Gastroesophageal sphincter (tissue), 3 donors: ENCODE data around the gene TNS3.

Experiments
- EP300 ChIP-seq: sonication (generic); formaldehyde crosslinking; IDR thresholded peaks from one replicate; pipeline ENCODE4 v1.6.1; 2017; ENCODE audit warnings: antibody characterized with exemption, mild to moderate bottlenecking
- POLR2A ChIP-seq, 2 donors: fragments of 450-650 bp; IDR thresholded peaks; one replicate each; pipeline ENCODE4 v1.6.1; 2017; ENCODE audit warnings: antibody characterized with exemption in 2 of 2, mild to moderate bottlenecking in 2 of 2, moderate library complexity in 1 of 2
- POLR2AphosphoS5 ChIP-seq: sonication (generic); formaldehyde crosslinking; IDR thresholded peaks from one replicate; pipeline ENCODE4 v1.6.1; 2017; ENCODE audit warnings: antibody characterized with exemption
- TF ChIP-seq, protein P1 (sequence below), 4 experiments: fragments of 200-600 bp in 2 of 4; fragments of 450-650 bp in 2 of 4; sonication (generic) in 1 of 4; IDR thresholded peaks; one replicate each; pipeline ENCODE4 v1.5.1; 2017 to 2019; ENCODE audit warnings: antibody characterized with exemption in 4 of 4, mild to moderate bottlenecking in 2 of 4, moderate library complexity in 2 of 4

DNA sequence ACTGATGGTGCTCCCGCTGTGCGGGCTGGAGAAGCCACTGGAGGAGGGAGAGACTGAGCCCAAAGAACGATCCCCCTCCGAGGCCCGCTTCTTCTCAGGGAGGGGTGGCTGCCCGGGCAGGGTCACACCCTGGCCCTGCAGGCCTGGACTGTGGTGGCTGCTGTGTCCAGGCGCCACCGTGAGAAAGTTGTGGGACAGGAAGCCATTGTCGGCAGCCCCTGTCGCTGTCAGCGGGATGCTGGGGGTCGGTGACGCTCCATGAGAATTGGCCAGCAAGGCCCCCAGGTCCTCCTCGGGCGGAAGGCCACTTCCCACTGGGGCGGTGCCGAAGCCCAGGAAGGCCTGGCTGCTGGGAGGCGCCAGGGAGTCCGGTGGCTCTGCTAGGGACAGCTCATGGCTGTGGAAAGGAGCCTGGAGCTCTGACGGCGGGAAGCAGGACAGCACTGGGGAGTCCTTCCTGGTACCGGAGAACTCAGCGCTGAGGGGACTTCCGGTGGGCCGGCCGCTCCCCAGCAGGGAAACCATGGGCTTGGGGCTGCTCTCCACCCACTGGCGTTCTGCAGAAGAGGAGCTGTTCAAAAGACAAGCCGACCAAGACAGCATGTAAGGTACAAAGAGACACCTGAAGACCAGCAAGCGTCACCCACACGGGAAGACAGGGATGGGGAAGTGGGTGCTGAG lies 278.8 kb downstream of the TNS3 start:
- TF ChIP-seq, protein P1, sequence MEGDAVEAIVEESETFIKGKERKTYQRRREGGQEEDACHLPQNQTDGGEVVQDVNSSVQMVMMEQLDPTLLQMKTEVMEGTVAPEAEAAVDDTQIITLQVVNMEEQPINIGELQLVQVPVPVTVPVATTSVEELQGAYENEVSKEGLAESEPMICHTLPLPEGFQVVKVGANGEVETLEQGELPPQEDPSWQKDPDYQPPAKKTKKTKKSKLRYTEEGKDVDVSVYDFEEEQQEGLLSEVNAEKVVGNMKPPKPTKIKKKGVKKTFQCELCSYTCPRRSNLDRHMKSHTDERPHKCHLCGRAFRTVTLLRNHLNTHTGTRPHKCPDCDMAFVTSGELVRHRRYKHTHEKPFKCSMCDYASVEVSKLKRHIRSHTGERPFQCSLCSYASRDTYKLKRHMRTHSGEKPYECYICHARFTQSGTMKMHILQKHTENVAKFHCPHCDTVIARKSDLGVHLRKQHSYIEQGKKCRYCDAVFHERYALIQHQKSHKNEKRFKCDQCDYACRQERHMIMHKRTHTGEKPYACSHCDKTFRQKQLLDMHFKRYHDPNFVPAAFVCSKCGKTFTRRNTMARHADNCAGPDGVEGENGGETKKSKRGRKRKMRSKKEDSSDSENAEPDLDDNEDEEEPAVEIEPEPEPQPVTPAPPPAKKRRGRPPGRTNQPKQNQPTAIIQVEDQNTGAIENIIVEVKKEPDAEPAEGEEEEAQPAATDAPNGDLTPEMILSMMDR (IDR thresholded peaks at IDR 0.05): no peak
- TF ChIP-seq EP300 (no peak), POLR2A (IDR thresholded peaks at IDR 0.05) (no peak), POLR2AphosphoS5 (no peak)
